ENCODE data around the gene MICAL1. TPM values are rescaled to one million over a fixed set of nuclear protein-coding genes. Genes with fewer than 3 reads are reported as not detected.

MICAL1 gene
- total RNA-seq, 1 experiment from 2014 or later, result 92.9 TPM

DNA sequence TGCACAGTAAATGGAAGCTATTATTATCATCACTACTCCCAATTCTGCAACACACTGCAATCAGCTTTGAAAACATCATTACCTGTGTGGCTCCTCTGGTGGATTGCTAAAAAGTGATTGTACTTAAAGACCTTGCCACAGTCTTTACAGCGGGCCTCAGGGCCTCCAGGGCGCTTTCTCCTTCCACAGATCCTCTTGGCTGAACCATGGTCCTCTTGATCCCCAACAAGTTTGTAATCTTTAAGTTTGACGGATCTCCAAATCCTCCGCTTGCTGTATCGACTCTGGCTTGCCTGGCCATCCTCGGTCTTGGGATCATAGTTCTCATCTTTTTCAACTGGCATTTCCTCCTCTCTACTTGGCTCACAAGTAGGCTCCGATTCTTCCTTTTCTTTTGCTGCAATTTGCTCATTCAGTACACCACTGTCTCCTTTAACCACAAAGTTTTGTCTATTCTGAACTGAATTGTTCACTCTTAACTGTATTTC is 25.5 kb upstream of the MICAL1 start:
- H2BK5ac ChIP-seq (ENCODE audit: insufficient read length, low read length), result no peak overlapping the region
- H3K9ac ChIP-seq (ENCODE audit: extremely low read depth, insufficient read length, low read length), result no peak overlapping the region
- no peaks in the 10 kb centered on the region for H3K9me3 Mint-ChIP-seq
- no peak overlapping the region for H2BK15ac ChIP-seq (ENCODE audit: low read depth, low read length)
- no peaks in the 10 kb centered on the region for H4K20me1 ChIP-seq (ENCODE audit: control insufficient read depth, insufficient read depth, insufficient read length)
- peaks cover 2% of the 10 kb centered on the region for H3K79me1 ChIP-seq (ENCODE audit: insufficient read depth, low read depth, low read length, poor library complexity, severe bottlenecking)
- H3K23me2 ChIP-seq (ENCODE audit: insufficient read length, low read depth, low read length, poor library complexity, severe bottlenecking), result peaks cover 4% of the 10 kb centered on the region
- peak overlapping the region; percentile 90 to 93 for H3K4me3 Mint-ChIP-seq
- no peak overlapping the region for H2AFZ ChIP-seq (ENCODE audit: low read length)
- no peak overlapping the region for H2BK120ac ChIP-seq (ENCODE audit: low read depth, low read length, poor library complexity, severe bottlenecking)
- H3K4me1 Mint-ChIP-seq, result peaks cover 61 to 62% of the 10 kb centered on the region in 2 experiments
- no peak overlapping the region for H4K5ac ChIP-seq (ENCODE audit: insufficient read length, low read depth, low read length)
- H2BK12ac ChIP-seq (ENCODE audit: insufficient read length, low read depth, low read length), result no peak overlapping the region
- H3K23ac ChIP-seq (ENCODE audit: insufficient read length, low read depth, low read length), result no peak overlapping the region
- H4K8ac ChIP-seq (replicated peaks; ENCODE audit: insufficient read length, low read depth, low read length), result no peak overlapping the region
- TF ChIP-seq, protein P1, sequence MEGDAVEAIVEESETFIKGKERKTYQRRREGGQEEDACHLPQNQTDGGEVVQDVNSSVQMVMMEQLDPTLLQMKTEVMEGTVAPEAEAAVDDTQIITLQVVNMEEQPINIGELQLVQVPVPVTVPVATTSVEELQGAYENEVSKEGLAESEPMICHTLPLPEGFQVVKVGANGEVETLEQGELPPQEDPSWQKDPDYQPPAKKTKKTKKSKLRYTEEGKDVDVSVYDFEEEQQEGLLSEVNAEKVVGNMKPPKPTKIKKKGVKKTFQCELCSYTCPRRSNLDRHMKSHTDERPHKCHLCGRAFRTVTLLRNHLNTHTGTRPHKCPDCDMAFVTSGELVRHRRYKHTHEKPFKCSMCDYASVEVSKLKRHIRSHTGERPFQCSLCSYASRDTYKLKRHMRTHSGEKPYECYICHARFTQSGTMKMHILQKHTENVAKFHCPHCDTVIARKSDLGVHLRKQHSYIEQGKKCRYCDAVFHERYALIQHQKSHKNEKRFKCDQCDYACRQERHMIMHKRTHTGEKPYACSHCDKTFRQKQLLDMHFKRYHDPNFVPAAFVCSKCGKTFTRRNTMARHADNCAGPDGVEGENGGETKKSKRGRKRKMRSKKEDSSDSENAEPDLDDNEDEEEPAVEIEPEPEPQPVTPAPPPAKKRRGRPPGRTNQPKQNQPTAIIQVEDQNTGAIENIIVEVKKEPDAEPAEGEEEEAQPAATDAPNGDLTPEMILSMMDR (conservative IDR thresholded peaks at IDR 0.05), result no peak
- no peak overlapping the region for H2AK5ac ChIP-seq (ENCODE audit: insufficient read length, low read length)
- H3K56ac ChIP-seq (ENCODE audit: insufficient read length, low read depth, low read length), result no peak overlapping the region
- H3T11ph ChIP-seq (ENCODE audit: low read length), result no peak overlapping the region
- WGBS (ENCODE audit: extremely low coverage, insufficient read length, low lambda C conversion rate), result no CpG with 5 or more reads among the region's 7 CpGs
- peaks cover 31% of the 10 kb centered on the region; the same call in 1 of the 2 replicates for H3K79me2 ChIP-seq (ENCODE audit: insufficient read depth, low read length)
- H3K14ac ChIP-seq (ENCODE audit: insufficient read depth, low read length), result no peak overlapping the region
- no peak overlapping the region for H3K27ac ChIP-seq (ENCODE audit: insufficient read length, low read depth, low read length)
- no peaks in the 10 kb centered on the region for H3K9me3 ChIP-seq (ENCODE audit: control insufficient read depth, low read depth, low read length)
- H3K4me1 ChIP-seq (ENCODE audit: insufficient read depth, low read length), result peaks cover 13% of the 10 kb centered on the region; the same call in 1 of the 2 replicates
- peak overlapping the region; percentile 48 for H3K4me2 ChIP-seq (ENCODE audit: insufficient read depth, insufficient read length, low read length)
- no peak for DNase-seq
- no peak overlapping the region for H2BK20ac ChIP-seq (ENCODE audit: low read depth, low read length, poor library complexity, severe bottlenecking)
- no peak overlapping the region for H3K4ac ChIP-seq (ENCODE audit: low read depth, low read length)
- H3K27ac Mint-ChIP-seq, result peak overlapping the region in 1 of 3 experiments; percentile 16; a peak in 2 of 7 replicates
- H3K27me3 ChIP-seq (ENCODE audit: insufficient read depth, low read length), result no peaks in the 10 kb centered on the region
- peaks cover 3% of the 10 kb centered on the region; the same call in 1 of the 2 replicates for H3K27me3 Mint-ChIP-seq (ENCODE audit: low read depth)
- no peak overlapping the region for H4K91ac ChIP-seq (ENCODE audit: insufficient read length, low read depth, low read length)
- H3K36me3 Mint-ChIP-seq (ENCODE audit: insufficient read depth in 1 of 3, low read depth in 3 of 3), result peaks cover 18 to 55% (median 48%) of the 10 kb centered on the region in 3 experiments
- H3K18ac ChIP-seq (ENCODE audit: insufficient read length, low read depth, low read length), result no peak overlapping the region

Measured in H9 (cell line).